Tibial artery (tissue), 4 donors: Measurements from ENCODE around the gene FCER2.
"Not testable (repeated sequence)": the region's sequence is repeated elsewhere in the genome, so short reads cannot be mapped to it uniquely, and the experiment has no call there.

ENCODE experiments used
- DNase-seq, 2 donors: peaks; one replicate each; pipeline ENCODE4 v3.0.0-alpha.2; 2019
- H3K27ac ChIP-seq, 2 donors: fragments of 200-600 bp; sonication (generic) in 1 of 2; 1 replicate in 1 of 2; 2 replicates in 1 of 2; pipeline ENCODE4 v1.5.1; 2018 to 2019; ENCODE audit warnings: mild to moderate bottlenecking in 1 of 2
- H3K27me3 ChIP-seq, 2 donors: fragments of 200-600 bp; sonication (generic) in 1 of 2; one replicate each; pipeline versions ENCODE4 v1.5.1 to v1.6.0; 2016 to 2019
- H3K36me3 ChIP-seq, 3 donors: fragments of 200-600 bp; sonication (generic) in 2 of 3; one replicate each; pipeline ENCODE4 v1.5.1; 2016 to 2019; ENCODE audit warnings: mild to moderate bottlenecking in 2 of 3
- H3K4me1 ChIP-seq, 4 donors: fragments of 200-600 bp; sonication (generic) in 2 of 4; 1 replicate in 3 of 4; 2 replicates in 1 of 4; pipeline ENCODE4 v1.5.1; 2016 to 2019
- H3K4me3 ChIP-seq, 2 donors: fragments of 200-600 bp; sonication (generic) in 1 of 2; 1 replicate in 1 of 2; 2 replicates in 1 of 2; pipeline ENCODE4 v1.5.1; 2018 to 2019; ENCODE audit warnings: mild to moderate bottlenecking in 2 of 2
- H3K9me3 ChIP-seq, 3 donors: fragments of 200-600 bp; sonication (generic) in 1 of 3; one replicate each; pipeline ENCODE4 v1.5.1; 2016 to 2019
- CTCF ChIP-seq, 2 experiments: fragments of 200-600 bp in 1 of 2; fragments of 450-650 bp in 1 of 2; IDR thresholded peaks; one replicate each; pipeline ENCODE4 v1.5.1; 2017 to 2019; ENCODE audit warnings: antibody characterized with exemption in 2 of 2, mild to moderate bottlenecking in 1 of 2, moderate library complexity in 1 of 2
- intact Hi-C: fragments of 100-400 bp; cut with DNase I; formaldehyde crosslinking; loops from one replicate; pipeline ENCODE4 v1.15.0; 2023; ENCODE audit warnings: low total_unique reads

The FCER2 gene

GRCh38 chr19:7701654-7702457 is at the start of gene FCER2:
FCER2 (minus strand) TSS chr19:7702131; CDS start chr19:7699760, 2,371 bp downstream.
- H3K27me3 ChIP-seq: peaks cover 0 to 63% of the 10 kb centered on the region in 2 donors
- TF ChIP-seq CTCF (IDR thresholded peaks at IDR 0.05): no peak
- no peak for DNase-seq
- no peaks in the 10 kb centered on the region for H3K4me1 ChIP-seq
- H3K27ac ChIP-seq: no peak within 1 kb of the TSS
- no peak within 1 kb of the TSS for H3K4me3 ChIP-seq
- no peaks in the 10 kb centered on the region for H3K9me3 ChIP-seq
- intact Hi-C loops: no loop called here
- H3K36me3 ChIP-seq: no peaks in the 10 kb centered on the region

- Histone ChIP-seq H3K27me3 (peaks cover 0 to 17% of the 10 kb centered on the region in 2 donors), H3K36me3 (no peaks in the 10 kb centered on the region), H3K4me3 (no peak overlapping the region), H3K9me3 (peaks cover 1 to 6% (median 2%) of the 10 kb centered on the region in 3 donors), H3K27ac (no peak overlapping the region), H3K4me1 (no peaks in the 10 kb centered on the region)
- DNase-seq: peak in 1 of 2 donors; percentile 10
- intact Hi-C loops: no loop called here
- TF ChIP-seq CTCF (IDR thresholded peaks at IDR 0.05): no peak
Observed at GRCh38 chr19:7751157-7751783, 49.3 kb upstream of the FCER2 start.

GRCh38 chr19:7748756-7749155 is 46.8 kb upstream of the FCER2 start:
- Histone ChIP-seq H3K27ac (no peak overlapping the region), H3K4me3 (no peak overlapping the region), H3K27me3 (peaks cover 0 to 20% of the 10 kb centered on the region in 2 donors), H3K4me1 (no peaks in the 10 kb centered on the region), H3K9me3 (no peaks in the 10 kb centered on the region), H3K36me3 (no peaks in the 10 kb centered on the region)
- no peak for DNase-seq
- TF ChIP-seq CTCF (IDR thresholded peaks at IDR 0.05): no peak
- intact Hi-C loops: no loop called here

DNA sequence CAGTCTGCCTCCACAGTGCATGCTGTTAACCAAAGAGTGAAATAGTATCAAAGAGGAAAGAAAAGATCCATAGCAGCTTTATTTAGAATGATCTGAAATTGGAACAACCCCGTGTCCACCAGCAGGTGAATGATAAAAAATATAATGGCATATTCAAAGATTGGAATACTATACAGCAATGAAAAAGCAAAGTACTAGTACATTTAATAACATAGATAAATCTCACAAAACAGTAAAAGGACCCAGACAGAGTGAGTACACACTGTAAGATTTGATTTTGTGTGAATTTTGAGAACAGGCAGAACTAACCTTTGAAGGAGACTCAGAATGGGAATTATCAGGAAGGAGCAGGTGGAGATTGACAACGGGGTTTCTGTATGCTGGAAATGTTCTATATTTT is 46.2 kb upstream of the FCER2 start:
- no peak for TF ChIP-seq CTCF (IDR thresholded peaks at IDR 0.05)
- H3K27me3 ChIP-seq: peaks cover 0 to 20% of the 10 kb centered on the region in 2 donors
- H3K27ac ChIP-seq: no peak overlapping the region
- H3K4me1 ChIP-seq: no peaks in the 10 kb centered on the region
- H3K4me3 ChIP-seq: no peak overlapping the region
- DNase-seq: no peak
- intact Hi-C loops: no loop called here
- no peaks in the 10 kb centered on the region for H3K9me3 ChIP-seq
- H3K36me3 ChIP-seq: no peaks in the 10 kb centered on the region

- intact Hi-C loops: no loop called here
- no peak within 1 kb of the TSS for H3K27ac ChIP-seq
- no peak within 1 kb of the TSS for H3K4me3 ChIP-seq
Observed at GRCh38 chr19:7746903-7747884, 45.3 kb upstream of the FCER2 start, which contains the start of gene CD209. CD209 (minus strand) TSS chr19:7747534; CDS start chr19:7747511, 23 bp downstream.

GRCh38 chr19:7746306-7746705 is 44.4 kb upstream of the FCER2 start:
- H3K4me1 ChIP-seq, DNase-seq, H3K9me3 ChIP-seq, intact Hi-C loops, H3K4me3 ChIP-seq, H3K27ac ChIP-seq, H3K36me3 ChIP-seq: not testable (repeated sequence)
- H3K27me3 ChIP-seq: peaks cover 0 to 20% of the 10 kb centered on the region in 2 donors

More at GRCh38 chr19:7746903-7747884, 45.3 kb upstream of the FCER2 start, which contains the start of gene CD209:
- DNase-seq: no peak
- Histone ChIP-seq H3K36me3 (no peaks in the 10 kb centered on the region), H3K4me1 (no peaks in the 10 kb centered on the region), H3K27me3 (peaks cover 0 to 20% of the 10 kb centered on the region in 2 donors), H3K9me3 (no peaks in the 10 kb centered on the region)
- TF ChIP-seq CTCF (IDR thresholded peaks at IDR 0.05): no peak
